ENCODE data around the gene MAPKAP1. TPM values are rescaled to one million over a fixed set of nuclear protein-coding genes. Genes with fewer than 3 reads are reported as not detected.

The MAPKAP1 gene
- polyA plus RNA-seq, 3 donors, result 78.0 to 85.6 (median 81.3) TPM

DNA sequence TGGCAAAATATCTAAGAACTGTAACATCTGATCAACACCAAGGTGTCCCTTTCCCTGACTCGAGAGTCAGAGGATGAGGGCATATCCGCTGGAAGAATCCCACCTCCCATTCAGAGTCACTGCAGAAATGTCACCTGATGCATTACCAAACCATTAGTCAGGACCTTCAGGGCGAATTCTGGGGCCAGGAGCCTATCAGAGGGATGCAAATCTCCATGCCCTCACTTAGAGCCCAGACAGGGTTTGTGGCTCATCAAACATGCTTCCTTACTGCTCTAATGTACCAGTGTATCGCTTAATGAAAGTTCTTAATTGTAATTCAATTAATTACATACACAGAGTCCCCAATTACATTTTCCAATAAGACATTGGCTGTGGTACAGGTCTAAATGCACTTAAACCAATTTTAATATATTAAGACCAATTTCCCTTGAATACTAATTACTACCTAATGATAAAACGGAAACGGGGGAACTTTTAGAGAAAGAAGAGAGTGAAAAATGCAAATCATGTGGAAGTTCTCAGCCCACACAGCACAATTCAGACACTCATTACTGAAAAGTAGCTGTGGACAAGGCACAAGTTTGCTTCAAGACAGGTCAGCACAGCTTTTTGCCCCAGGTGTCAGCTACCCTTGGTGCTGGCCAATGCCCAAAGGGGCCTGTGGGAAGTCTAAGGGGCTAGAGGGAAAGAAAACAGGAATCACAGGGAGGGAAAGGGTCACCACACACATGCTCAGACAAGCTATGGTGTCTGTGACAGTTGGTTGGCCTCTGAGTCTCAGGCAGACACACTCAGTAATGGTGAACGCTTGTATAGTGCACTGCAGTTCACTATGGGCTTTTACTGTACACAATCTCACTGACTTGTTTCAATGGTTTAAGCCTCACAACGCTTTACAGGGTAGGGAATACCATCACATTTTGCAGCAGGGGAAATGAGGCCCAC, 211.6 kb downstream of the MAPKAP1 start:
- no peak for DNase-seq (ENCODE audit: low read depth in 3 of 3, low spot score in 2 of 3)

DNA sequence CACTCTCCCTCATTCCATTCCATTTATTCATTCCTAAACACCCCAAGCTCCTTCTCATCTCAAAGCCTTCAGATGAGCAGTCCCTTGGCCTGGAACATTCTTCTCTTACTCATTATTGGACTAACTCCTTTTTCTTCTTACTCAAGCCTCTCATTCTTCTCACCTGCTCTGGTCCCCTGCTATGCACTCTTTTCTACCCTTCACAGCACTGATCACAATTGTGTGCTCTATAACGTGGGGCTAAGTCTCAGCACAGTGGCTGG, 212.4 kb downstream of the MAPKAP1 start:
- no peak for DNase-seq (ENCODE audit: low read depth in 3 of 3, low spot score in 2 of 3)

GRCh38 chr9:125493881-125494652, 212.9 kb downstream of the MAPKAP1 start:
- no peak for DNase-seq (ENCODE audit: low read depth in 3 of 3, low spot score in 2 of 3)

DNA sequence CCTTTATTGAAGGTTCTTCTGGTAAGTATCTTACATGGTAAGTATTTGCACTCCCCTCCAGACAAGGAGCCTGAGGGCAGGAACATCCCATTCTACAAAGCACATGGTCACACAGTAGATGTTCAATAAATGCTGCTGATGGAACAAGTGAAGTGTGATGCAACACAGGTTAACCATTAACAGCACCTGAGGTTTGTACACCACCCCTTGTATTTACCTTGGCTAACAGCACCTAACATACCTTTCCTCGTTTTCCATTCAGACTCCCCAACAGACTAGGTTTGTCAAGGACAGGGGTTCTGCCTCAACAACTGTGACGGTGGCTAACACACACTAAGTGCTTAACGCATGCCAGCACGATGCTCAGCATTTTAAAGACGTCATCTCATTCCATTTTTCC, 213.6 kb downstream of the MAPKAP1 start:
- DNase-seq (ENCODE audit: low read depth in 3 of 3, low spot score in 2 of 3), result no peak

DNA sequence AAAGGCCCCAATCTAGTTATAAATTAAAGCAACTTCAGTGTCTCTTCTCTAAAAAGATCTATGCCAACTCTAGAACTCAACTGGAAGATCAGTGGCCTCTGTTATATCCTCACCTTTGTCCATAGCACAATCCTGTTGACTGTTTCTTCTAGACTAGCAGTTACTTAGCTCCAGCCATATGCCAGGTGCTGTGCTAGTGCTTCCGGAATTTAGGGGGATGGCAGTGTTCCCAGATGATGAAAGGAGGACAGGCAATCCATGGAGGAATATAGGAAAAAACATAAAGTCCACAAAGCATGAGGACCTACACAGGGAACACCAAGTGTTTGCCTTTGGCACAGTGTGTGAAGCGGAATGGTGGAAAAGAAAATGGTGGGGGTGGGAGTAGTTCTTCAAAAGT, 214.3 kb downstream of the MAPKAP1 start:
- no peak for DNase-seq (ENCODE audit: low read depth in 3 of 3, low spot score in 2 of 3)

- DNase-seq (ENCODE audit: low read depth in 3 of 3, low spot score in 2 of 3), result no peak
Observed at GRCh38 chr9:125487842-125488241, 219.2 kb downstream of the MAPKAP1 start.

DNA sequence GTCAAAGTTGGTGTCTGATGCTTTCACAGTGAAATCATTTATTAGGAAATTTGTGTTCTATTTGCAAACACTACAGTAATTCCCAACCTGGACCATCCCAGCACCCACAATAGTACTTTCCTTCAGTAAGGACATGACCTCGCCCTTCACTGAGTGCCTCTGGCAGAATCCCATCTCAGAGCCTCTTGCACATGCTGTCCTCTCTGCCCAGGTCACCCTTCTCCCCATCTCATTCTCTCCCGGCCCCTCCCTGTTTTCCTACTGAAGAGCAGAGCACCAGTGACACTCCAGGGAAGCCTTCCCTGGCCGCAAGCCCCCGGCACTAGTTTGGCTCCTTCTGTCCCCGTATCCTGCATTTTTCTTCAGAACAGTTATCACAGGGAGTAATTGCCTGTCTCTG, 220.4 kb downstream of the MAPKAP1 start:
- no peak for DNase-seq (ENCODE audit: low read depth in 3 of 3, low spot score in 2 of 3)

DNA sequence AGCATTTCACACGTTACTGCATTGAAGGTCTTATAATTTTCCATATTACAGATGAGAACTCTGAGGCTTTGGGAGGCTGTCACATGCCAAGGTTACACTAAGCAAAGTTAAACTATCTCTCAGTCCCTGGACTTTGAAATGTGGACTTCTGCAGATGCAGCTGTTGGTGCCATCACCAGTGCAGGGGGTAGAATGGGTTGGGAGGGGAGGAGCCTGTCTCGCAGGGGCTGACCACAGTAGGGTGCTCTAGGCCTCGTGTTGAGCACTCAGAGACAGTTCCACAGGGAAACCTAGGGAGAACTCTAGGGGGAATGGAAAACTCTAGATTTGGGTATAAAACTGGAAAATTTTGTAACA, 220.9 kb downstream of the MAPKAP1 start:
- DNase-seq (ENCODE audit: low read depth in 3 of 3, low spot score in 2 of 3), result no peak

- DNase-seq (ENCODE audit: low read depth in 3 of 3, low spot score in 2 of 3), result no peak
Observed at GRCh38 chr9:125485471-125486151, 221.4 kb downstream of the MAPKAP1 start.

DNA sequence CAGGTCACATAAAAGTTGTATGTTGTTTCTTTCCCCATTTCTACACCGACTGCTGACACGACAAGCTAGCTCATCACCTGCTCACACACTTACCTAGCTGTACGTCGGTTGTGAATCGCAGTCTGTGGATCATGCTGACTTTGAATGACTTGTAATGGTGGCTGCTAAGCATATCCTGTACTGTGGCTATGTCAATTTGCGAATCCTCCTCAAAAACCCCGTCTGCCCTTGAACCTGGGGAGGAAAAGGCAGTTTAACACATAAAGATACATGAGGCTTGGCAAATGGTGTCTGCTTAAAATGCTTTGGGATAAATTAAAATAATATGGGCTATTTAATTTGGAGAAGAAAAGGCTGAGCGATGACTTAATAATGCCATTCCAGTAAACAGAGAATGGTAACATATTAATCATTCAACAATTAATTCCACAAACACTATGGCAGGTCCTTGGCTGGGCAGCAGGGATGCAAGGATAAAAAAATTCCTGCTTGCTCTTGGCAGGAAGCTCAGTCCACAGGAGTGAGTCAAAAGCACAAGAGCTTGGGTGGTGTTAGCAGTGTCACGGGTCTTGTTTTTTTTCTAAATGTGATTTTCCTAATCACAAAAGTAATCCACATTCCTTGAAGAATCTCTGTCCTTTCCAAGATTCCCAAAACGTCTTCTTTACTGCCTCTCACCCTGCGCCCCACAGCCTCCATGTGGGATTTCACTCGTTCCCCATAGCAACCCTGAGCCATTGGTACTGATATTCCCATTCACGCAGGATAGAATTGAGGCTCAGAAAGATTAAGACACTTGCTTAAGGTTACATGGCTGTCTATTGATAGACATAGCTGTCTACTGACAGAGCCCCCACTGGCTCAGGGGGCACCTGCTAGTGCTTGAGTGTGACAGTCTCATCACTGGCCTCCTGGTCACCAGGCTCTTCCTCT, 222.4 kb downstream of the MAPKAP1 start:
- DNase-seq (ENCODE audit: low read depth in 3 of 3, low spot score in 2 of 3), result no peak

GRCh38 chr9:125483697-125484096, 223.3 kb downstream of the MAPKAP1 start:
- no peak for DNase-seq (ENCODE audit: low read depth in 3 of 3, low spot score in 2 of 3)

- no peak for DNase-seq (ENCODE audit: low read depth in 3 of 3, low spot score in 2 of 3)
Observed at GRCh38 chr9:125479846-125480615, 227.0 kb downstream of the MAPKAP1 start.

DNA sequence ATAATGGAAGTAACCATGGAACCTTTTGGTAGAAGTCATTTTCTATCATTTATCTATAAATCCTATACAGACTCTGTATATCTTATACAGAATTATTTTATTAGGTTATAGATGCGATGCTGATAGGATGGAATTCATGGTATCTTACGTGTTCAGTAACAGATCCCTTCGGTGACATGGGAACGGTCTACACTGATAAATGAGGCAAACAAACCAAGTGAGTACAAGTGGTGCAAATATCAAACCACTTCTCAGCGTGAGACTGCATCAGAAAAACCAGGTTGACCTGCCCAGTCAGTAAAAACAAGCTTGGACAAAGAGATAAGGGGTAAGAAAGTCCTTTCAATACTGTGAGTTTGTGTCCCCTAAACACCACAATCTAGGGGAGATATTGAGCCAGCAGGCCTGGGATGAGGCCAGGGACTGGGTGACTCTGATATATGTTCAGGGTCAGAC, 229.9 kb downstream of the MAPKAP1 start:
- DNase-seq (ENCODE audit: low read depth in 3 of 3, low spot score in 2 of 3), result no peak

GRCh38 chr9:125476645-125477044, 230.4 kb downstream of the MAPKAP1 start:
- DNase-seq (ENCODE audit: low read depth in 3 of 3, low spot score in 2 of 3), result no peak

- DNase-seq (ENCODE audit: low read depth in 3 of 3, low spot score in 2 of 3), result no peak
Observed at GRCh38 chr9:125475385-125475784, 231.6 kb downstream of the MAPKAP1 start.

GRCh38 chr9:125472926-125473701, 233.9 kb downstream of the MAPKAP1 start:
- no peak for DNase-seq (ENCODE audit: low read depth in 3 of 3, low spot score in 2 of 3)

DNA sequence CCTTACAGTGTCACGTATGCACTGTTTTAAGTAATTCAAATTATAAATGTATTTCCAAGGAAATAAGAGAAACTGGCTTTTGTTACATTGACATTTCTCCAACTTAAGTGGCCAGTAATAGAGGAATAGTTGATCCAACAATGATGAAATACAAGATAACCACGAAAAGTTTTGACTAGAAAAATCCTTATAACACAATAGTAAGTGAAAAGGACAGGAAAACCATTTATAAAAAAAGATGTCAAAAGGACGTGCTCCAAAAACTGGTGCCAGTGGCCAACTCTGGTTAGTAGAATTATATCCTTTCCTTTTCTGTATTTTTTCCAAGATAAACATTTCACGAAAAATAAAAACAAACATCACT, 234.5 kb downstream of the MAPKAP1 start:
- DNase-seq (ENCODE audit: low read depth in 3 of 3, low spot score in 2 of 3), result no peak

DNA sequence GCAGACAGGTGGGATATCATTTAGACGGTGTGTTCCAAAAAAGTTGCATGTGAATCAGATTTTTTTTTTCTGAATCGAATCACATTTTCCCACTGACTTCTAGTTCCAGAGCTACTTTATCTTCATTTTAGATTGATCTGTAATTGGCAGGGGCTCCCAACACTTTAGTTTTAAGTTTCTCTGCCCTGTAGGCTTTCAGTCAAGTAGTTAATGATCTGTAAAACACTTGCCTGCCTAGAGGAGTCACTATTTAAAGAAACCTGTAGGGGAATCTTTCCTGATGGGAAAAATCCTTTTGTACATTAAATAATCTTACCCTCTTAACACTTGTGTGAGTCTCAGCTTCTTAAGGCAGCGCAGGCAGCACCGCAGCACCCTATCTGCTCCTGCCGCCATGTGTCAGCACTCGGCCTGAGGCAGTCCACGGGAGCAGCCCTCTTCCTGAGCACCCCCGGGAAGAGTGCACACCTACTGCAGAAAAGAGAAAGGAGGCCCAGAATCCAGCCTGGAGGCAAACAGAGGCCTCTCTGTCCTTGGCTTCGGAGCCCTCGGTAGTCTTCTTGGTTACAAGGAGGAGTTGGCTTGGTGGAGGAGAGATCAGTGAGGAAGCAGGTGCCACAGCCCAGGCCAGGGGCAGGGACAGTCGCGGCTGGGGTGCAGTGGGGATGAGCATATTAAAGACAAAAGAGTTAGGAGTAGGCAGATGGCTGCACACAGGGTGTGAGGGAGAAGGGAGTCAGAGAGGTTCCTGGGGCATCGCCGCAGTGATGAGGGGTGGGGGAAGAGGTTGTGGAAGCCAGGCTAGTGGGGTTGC, 236.0 kb downstream of the MAPKAP1 start:
- no peak for DNase-seq (ENCODE audit: low read depth in 3 of 3, low spot score in 2 of 3)
